Head of caudate nucleus (tissue), 42 donors: ENCODE measurements around the gene BHLHE40.

Experiments
- DNase-seq, 42 donors: peaks; one replicate each; pipeline versions ENCODE4 v3.0.0 to v3.0.0-alpha.2; 2020 to 2021; ENCODE audit warnings: mixed read lengths in 7 of 42
- intact Hi-C: fragments of 100-400 bp; cut with DNase I; formaldehyde crosslinking; loops from one replicate; pipeline ENCODE4 v1.15.0; 2022

The BHLHE40 gene

DNA sequence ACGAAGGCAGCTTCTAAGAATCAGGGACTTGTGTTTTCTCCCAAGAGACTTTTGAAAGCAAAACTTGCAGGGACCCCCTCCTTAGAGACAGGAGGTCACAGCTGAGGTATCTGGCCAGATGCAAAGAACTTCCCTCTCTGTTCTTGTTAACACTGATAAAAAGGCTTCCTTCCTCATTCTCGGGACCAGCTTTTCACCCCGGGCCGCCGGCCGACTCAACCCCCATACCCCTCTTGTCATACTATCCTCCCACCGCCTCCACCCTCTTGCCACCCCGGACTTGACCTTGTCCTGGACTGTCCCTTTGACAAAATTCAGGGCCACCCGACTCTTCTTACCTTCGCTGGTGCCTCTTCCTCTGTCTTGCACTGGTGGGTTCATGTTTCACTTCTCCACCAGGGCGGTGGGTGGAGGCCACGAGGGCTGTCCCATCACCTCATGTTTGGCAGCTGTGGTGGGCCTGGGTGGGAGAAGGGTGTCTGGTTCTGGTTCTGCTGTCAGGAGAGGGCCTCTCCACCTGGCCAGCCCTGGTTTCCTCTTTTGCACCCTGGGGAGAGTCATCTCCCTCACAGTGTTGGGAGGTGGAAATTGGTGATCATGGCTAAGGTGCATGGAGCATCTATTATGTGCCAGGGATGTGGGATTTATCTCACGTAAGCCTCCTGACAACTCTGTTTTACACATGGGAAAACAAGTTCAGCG lies 32.5 kb downstream of the BHLHE40 start:
- intact Hi-C loops: no loop called here
- peak in 1 of 42 donors; percentile 15 for DNase-seq

DNA sequence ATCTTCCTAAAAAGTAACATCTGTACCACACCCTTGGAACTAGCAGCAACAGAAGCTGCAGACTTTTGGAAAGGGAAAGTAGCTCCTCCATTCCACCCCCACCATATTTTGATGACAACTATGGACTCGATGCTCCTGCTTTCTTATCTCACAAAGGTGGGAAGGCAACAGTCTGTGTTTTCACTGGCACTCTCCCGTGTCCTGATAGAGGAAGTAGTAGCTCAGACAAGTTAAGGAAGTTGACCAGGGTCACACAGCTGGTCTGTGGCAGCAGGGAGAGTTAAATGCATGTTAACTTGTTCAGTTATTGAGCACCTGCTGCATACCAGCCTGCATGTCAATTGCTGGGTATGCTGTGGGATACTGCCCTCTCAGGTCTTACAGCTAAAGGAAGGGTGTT lies 33.1 kb downstream of the BHLHE40 start:
- intact Hi-C loops: no loop called here
- no peak for DNase-seq

DNA sequence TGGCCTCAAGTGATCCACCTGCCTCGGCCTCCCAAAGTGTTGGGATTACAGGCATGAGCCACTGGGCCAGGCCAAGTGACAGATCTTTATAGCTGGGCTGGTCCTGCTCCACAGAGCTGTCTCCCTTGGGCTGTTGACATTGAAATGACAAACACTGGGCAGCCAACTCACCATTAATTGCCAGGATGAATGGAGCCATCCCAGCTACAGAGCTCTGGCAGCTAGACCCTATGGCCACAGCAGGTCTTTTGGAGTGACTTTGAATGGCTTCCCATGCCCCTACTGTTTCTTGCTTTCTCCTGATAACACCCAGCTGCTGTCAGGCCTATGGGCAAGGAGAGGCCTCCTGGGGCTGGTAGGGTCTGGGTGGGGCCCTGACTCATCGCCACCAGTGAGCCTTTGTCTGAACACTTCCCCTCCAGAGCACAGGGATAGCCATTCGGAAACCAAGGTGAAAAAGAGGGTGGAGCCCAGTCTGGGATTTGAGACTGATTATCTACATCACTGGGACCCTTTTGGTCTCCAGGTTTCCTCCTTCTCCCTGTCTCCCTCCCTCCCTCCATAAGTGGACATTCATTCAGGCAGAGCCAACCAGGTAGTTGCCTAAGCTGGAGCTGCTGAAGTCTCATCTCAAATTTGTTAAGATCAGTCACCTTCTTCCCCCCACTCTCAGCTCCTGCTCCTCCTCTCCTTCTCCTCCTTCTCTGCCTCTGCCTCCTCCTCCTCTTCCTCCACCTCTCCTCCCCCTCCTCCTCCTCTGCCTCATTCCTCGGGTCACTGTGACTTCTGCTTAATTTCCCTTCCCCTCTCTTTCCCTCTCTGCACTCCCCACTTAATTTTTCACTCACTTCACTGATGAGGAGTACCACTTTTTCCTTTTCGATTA lies 34.0 kb downstream of the BHLHE40 start:
- no peak for DNase-seq
- intact Hi-C loops: no loop called here

GRCh38 chr3:5014391-5014790 lies 35.2 kb downstream of the BHLHE40 start:
- intact Hi-C loops: no loop called here

GRCh38 chr3:5015056-5015455 lies 35.8 kb downstream of the BHLHE40 start:
- intact Hi-C loops: no loop called here
- DNase-seq: no peak

More at GRCh38 chr3:5014391-5014790, 35.2 kb downstream of the BHLHE40 start:
- DNase-seq: no peak

- intact Hi-C loops: no loop called here
- peak in 2 of 42 donors; percentile 8 to 32 for DNase-seq
Measured at GRCh38 chr3:5016211-5017161, 37.2 kb downstream of the BHLHE40 start.

GRCh38 chr3:5017925-5018531 lies 38.8 kb downstream of the BHLHE40 start:
- DNase-seq: peak in 11 of 42 donors; percentile 11 to 55 (median 30)

DNA sequence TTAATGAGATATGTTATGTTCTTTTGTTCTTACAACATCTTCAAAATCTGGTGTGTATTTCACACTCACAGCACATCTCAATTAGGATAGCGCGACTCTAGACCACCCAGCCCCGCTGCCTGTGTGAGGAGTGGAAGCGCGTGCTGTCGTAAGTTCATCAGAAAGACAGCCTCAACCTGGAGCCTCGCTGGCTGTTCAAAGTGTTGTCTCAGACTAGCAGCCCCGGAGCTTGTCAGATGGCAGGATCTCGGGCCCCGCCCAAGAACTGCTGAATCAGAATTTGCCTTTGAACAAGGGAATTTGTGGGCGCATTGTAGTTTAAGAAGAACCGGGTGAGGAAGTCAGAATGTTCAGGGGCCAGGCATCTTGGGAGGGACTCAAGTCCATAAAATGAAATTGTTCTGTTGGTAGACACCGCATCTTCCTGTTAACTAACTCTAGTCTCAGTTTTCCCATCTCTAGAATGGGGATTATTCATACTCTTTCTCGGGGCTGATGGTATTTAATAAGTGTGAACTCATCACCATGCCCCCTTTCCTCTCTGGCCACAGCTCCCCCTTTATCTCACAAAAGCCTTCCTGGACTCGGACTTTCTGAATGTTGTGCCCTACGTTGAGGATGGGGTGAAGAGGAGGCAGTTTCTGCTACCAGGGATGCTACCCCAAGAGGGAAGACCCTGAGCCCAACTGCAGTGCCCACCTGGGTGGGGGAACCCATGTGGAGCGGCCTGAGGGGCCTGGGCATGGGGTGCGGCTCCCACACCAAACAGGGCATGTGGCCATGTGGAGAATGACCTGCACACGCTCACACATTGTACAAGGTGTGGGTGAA lies 40.4 kb downstream of the BHLHE40 start:
- intact Hi-C loops: no loop called here
- DNase-seq: peak; percentile 29 to 89 (median 70)

More at GRCh38 chr3:5017925-5018531, 38.8 kb downstream of the BHLHE40 start:
- intact Hi-C loops: no loop called here

DNA sequence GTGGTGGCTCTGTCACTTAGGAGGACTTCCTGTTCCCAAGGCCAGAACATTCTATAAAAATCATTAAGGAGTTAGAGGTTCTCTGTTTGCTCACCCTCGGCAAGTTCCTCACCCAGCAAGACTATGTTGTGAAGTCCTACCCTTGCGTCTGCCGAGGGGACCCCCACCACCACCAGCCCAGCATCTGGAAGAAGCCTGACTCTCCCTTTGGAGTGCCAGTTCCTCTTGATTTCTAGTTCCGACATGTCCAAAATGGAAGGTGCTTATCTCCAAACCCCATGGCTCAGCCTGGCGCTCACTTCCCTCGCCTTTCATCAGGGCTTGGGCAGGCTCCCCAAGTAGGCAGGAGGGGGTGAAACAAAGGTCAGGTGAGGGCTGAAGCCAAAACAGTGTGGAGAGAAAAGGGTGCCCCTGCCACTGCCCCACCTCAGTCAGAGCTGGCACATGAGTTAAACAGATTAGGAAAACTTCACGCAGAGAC lies 41.0 kb downstream of the BHLHE40 start:
- no peak for DNase-seq
- intact Hi-C loops: no loop called here

- intact Hi-C loops: no loop called here
- no peak for DNase-seq
Measured at GRCh38 chr3:5021116-5022092, 42.2 kb downstream of the BHLHE40 start.

- intact Hi-C loops: no loop called here
- no peak for DNase-seq
Measured at GRCh38 chr3:5022187-5022965, 43.1 kb downstream of the BHLHE40 start.

- intact Hi-C loops: no loop called here
- DNase-seq: no peak
Measured at GRCh38 chr3:5022966-5023776, 43.9 kb downstream of the BHLHE40 start.

- DNase-seq: peak in 24 of 42 donors; percentile 17 to 79 (median 44)
- intact Hi-C loops: no loop called here
Measured at GRCh38 chr3:5023777-5024346, 44.6 kb downstream of the BHLHE40 start.

DNA sequence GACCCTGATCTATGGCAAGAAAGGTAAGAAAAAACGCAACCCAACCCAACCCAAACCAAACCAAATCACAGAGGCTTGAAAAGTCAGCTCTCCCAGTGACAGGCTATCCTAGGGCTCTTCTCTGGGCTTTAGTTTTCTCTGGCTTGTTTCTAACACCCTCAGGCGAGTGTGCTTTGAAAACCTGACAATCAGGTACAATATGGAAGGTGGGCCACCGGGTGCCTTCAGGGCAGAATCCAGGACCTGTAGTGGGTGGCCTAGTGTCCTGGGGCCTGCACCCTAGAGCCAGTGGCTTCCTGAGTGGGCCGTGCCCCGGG lies 46.8 kb downstream of the BHLHE40 start:
- intact Hi-C loops: loop anchor here (5.0 kb wide), 1 partner anchor 39 kb away; no protein-coding TSS in a partner anchor
- DNase-seq: no peak

GRCh38 chr3:5029715-5030114 lies 50.5 kb downstream of the BHLHE40 start:
- intact Hi-C loops: loop anchor here (5.0 kb wide), 1 partner anchor 42 kb away; no protein-coding TSS in a partner anchor
- DNase-seq: no peak
